Osteocyte (in vitro differentiated cells): ENCODE measurements around the gene TTC24. TPM values are rescaled to one million over a fixed set of nuclear protein-coding genes. Genes with fewer than 3 reads are reported as not detected.

Experiments
- DNase-seq: peaks from one replicate; pipeline ENCODE4 v3.0.0; 2021; ENCODE audit warnings: mixed read lengths; ENCODE audit not compliant: unreplicated experiment; ENCODE audit errors: extremely low spot score
- H3K27ac Mint-ChIP-seq: one replicate; pipeline ENCODE4 v1.8.0; 2021; ENCODE audit warnings: mild to moderate bottlenecking, mixed read lengths; ENCODE audit not compliant: unreplicated experiment
- H3K27me3 Mint-ChIP-seq: one replicate; pipeline ENCODE4 v1.8.0; 2021; ENCODE audit warnings: mixed read lengths; ENCODE audit not compliant: unreplicated experiment
- H3K36me3 Mint-ChIP-seq: one replicate; pipeline ENCODE4 v1.8.0; 2021; ENCODE audit warnings: mixed read lengths; ENCODE audit not compliant: unreplicated experiment
- H3K4me1 Mint-ChIP-seq: one replicate; pipeline ENCODE4 v1.8.0; 2021; ENCODE audit warnings: mixed read lengths; ENCODE audit not compliant: unreplicated experiment
- H3K4me3 Mint-ChIP-seq: one replicate; pipeline ENCODE4 v1.8.0; 2021; ENCODE audit warnings: mild to moderate bottlenecking, moderate library complexity, mixed read lengths; ENCODE audit not compliant: unreplicated experiment
- H3K9me3 Mint-ChIP-seq: one replicate; pipeline ENCODE4 v1.8.0; 2021; ENCODE audit warnings: mixed read lengths; ENCODE audit not compliant: unreplicated experiment
- CTCF ChIP-seq: fragments of 200-600 bp; sonication (generic); IDR thresholded peaks from 2 replicates; pipeline ENCODE4 v1.5.0; 2021; ENCODE audit warnings: antibody characterized with exemption, mild to moderate bottlenecking, moderate library complexity
- total RNA-seq: library from RNA; stranded (reverse); gene quantifications from 2 replicates; pipeline ENCODE4 v1.2.1, GENCODE V29; 2021

TTC24 gene
- total RNA-seq, 1 donor from 2014 or later: not detected

GRCh38 chr1:156543066-156543465 lies 36.5 kb upstream of the TTC24 start:
- no peak for DNase-seq
- no peaks in the 10 kb centered on the region for H3K9me3 Mint-ChIP-seq
- H3K36me3 Mint-ChIP-seq: peaks cover 9% of the 10 kb centered on the region
- H3K4me3 Mint-ChIP-seq: no peak overlapping the region
- H3K4me1 Mint-ChIP-seq: no peaks in the 10 kb centered on the region
- no peaks in the 10 kb centered on the region for H3K27me3 Mint-ChIP-seq
- no peak for TF ChIP-seq CTCF
- H3K27ac Mint-ChIP-seq: no peak overlapping the region

GRCh38 chr1:156544592-156545102 lies 34.9 kb upstream of the TTC24 start:
- no peaks in the 10 kb centered on the region for H3K4me1 Mint-ChIP-seq
- H3K27me3 Mint-ChIP-seq: no peaks in the 10 kb centered on the region
- no peak for TF ChIP-seq CTCF
- H3K36me3 Mint-ChIP-seq: peaks cover 2% of the 10 kb centered on the region
- no peak overlapping the region for H3K27ac Mint-ChIP-seq
- H3K9me3 Mint-ChIP-seq: no peaks in the 10 kb centered on the region
- H3K4me3 Mint-ChIP-seq: no peak overlapping the region
- DNase-seq: no peak

- Mint-ChIP-seq H3K27ac (no peak overlapping the region), H3K4me1 (no peaks in the 10 kb centered on the region), H3K9me3 (no peaks in the 10 kb centered on the region), H3K27me3 (no peaks in the 10 kb centered on the region), H3K36me3 (peaks cover 2% of the 10 kb centered on the region), H3K4me3 (no peak overlapping the region)
- no peak for TF ChIP-seq CTCF
- no peak for DNase-seq
These were observed 33.3 kb upstream of the TTC24 start for GRCh38 chr1:156546267-156546666.

GRCh38 chr1:156547434-156547833 lies 32.1 kb upstream of the TTC24 start:
- DNase-seq: no peak
- Mint-ChIP-seq H3K36me3 (peaks cover 5% of the 10 kb centered on the region), H3K27me3 (no peaks in the 10 kb centered on the region), H3K27ac (no peak overlapping the region), H3K9me3 (no peaks in the 10 kb centered on the region), H3K4me3 (no peak overlapping the region), H3K4me1 (no peaks in the 10 kb centered on the region)
- TF ChIP-seq CTCF: no peak

- no peak for TF ChIP-seq CTCF
- H3K27me3 Mint-ChIP-seq: no peaks in the 10 kb centered on the region
- H3K4me1 Mint-ChIP-seq: no peaks in the 10 kb centered on the region
- no peaks in the 10 kb centered on the region for H3K9me3 Mint-ChIP-seq
- H3K27ac Mint-ChIP-seq: no peak overlapping the region
- H3K36me3 Mint-ChIP-seq: peaks cover 4% of the 10 kb centered on the region
- no peak overlapping the region for H3K4me3 Mint-ChIP-seq
- DNase-seq: no peak
These were observed 31.5 kb upstream of the TTC24 start for GRCh38 chr1:156547982-156548381.
